Muscle layer of duodenum (tissue), 2 donors: ENCODE results near the gene ESYT2.

Experiments used
- H3K27ac ChIP-seq: one replicate; pipeline ENCODE4 v1.7.0; 2013; ENCODE audit warnings: mild to moderate bottlenecking, low read length
- H3K27me3 ChIP-seq: one replicate; pipeline ENCODE4 v1.7.0; 2013; ENCODE audit warnings: low read depth, mild to moderate bottlenecking, control low read depth, low read length
- H3K36me3 ChIP-seq, 2 donors: one replicate each; pipeline ENCODE4 v1.7.0; 2013; ENCODE audit warnings: low read length in 2 of 2, control low read depth in 1 of 2, mild to moderate bottlenecking in 1 of 2; ENCODE audit not compliant: insufficient read depth in 2 of 2, control insufficient read depth in 1 of 2
- H3K4me1 ChIP-seq, 2 donors: one replicate each; pipeline ENCODE4 v1.7.0; 2013; ENCODE audit warnings: low read length in 2 of 2, mild to moderate bottlenecking in 2 of 2, control low read depth in 1 of 2, moderate library complexity in 1 of 2; ENCODE audit not compliant: insufficient read depth in 2 of 2, control insufficient read depth in 1 of 2
- H3K4me3 ChIP-seq, 2 donors: one replicate each; pipeline ENCODE4 v1.7.0; 2013; ENCODE audit warnings: low read length in 2 of 2, low read depth in 1 of 2, mild to moderate bottlenecking in 1 of 2
- H3K9me3 ChIP-seq, 2 donors: one replicate each; pipeline ENCODE4 v1.7.0; 2013; ENCODE audit warnings: low read length in 2 of 2, control low read depth in 1 of 2, mild to moderate bottlenecking in 1 of 2; ENCODE audit not compliant: control insufficient read depth in 1 of 2
- donor health status: healthy.

Gene ESYT2

DNA sequence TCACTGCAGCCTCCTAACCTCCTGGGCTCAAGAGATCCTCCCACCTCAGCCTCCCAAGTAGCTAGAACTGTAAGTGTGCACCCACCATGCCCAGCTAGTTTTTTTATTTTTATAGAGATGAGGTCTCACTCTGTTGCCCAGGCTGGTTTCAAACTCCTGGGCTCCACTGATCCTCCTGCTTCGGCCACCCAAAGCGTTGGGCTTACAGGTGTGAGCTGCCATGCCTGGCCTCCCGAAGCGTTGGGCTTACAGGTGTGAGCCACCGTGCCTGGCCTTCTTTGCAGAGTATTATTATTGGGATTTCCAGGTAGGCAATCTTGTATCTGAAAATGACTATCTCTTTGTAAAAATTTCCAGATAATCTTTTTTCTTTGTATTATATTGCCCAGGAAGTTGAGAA lies 101.6 kb downstream of the ESYT2 start:
- Histone ChIP-seq H3K4me3 (no peak overlapping the region), H3K36me3 (peaks cover 11 to 28% of the 10 kb centered on the region in 2 donors), H3K27ac (no peak overlapping the region), H3K4me1 (no peaks in the 10 kb centered on the region), H3K9me3 (no peaks in the 10 kb centered on the region), H3K27me3 (no peaks in the 10 kb centered on the region)

GRCh38 chr7:158726277-158726807 lies 103.0 kb downstream of the ESYT2 start:
- Histone ChIP-seq H3K27me3 (no peaks in the 10 kb centered on the region), H3K27ac (no peak overlapping the region), H3K4me1 (no peaks in the 10 kb centered on the region), H3K4me3 (no peak overlapping the region), H3K36me3 (peaks cover 10 to 16% of the 10 kb centered on the region in 2 donors), H3K9me3 (no peaks in the 10 kb centered on the region)

DNA sequence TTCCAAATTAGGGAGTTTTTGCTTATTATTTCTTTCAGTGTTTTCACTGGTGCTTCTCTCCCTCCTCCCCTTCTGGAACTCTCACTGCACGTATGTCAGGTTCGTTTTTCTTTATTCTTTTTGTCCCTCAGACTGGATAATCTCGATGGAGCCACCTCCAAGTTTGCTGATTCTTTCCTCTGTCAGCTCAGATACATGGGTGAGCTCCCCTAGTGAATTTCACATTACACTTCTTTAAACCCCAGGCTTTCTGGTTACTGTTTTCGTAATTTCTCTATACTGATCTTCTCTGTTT lies 103.9 kb downstream of the ESYT2 start:
- Histone ChIP-seq H3K27ac (no peak overlapping the region), H3K27me3 (no peaks in the 10 kb centered on the region), H3K9me3 (no peaks in the 10 kb centered on the region), H3K36me3 (peaks cover 6 to 10% of the 10 kb centered on the region in 2 donors), H3K4me3 (no peak overlapping the region), H3K4me1 (no peaks in the 10 kb centered on the region)

DNA sequence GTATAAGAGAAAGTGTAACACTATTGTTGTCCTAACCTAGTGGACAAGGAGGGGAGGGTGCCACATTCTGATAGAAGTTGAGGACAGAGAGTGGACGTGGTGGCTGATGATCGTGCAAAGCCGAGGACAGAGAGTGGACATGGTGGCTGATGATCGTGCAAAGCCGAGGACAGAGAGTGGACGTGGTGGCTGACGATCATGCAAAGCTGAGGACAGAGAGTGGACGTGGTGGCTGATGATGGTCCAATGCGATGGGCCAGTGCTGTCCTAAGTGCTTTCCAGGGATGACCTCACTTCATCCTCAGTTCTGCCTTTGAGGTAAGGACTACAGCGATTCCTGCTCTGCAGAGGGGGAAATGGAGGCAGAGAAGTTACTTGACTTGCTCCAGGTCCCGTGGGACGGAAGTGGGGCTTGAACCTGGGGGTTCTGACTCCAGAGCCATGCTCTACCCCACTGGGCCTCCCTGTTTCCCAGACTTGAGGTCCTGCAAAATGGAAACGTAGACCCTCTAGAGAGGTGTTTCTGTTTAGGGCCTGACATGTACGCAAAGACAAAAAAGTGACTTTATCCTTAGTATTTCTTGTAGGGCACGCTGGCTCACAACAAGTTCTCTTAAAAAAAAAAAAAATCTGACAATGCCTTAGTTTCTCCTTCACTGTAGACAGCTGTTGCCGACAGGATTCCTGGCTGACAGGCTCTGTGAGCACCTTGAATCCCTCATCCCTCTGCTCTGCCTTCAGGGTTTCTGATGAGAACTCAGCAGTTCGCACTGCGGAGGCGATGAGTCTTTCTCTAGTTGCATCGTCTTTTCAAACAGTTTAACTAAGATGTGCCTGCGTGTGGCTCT lies 104.4 kb downstream of the ESYT2 start:
- Histone ChIP-seq H3K27ac (no peak overlapping the region), H3K9me3 (no peaks in the 10 kb centered on the region), H3K4me3 (no peak overlapping the region), H3K27me3 (no peaks in the 10 kb centered on the region), H3K4me1 (no peaks in the 10 kb centered on the region), H3K36me3 (peaks cover under 1 to 4% of the 10 kb centered on the region in 2 donors)

GRCh38 chr7:158723714-158724385 lies 105.5 kb downstream of the ESYT2 start:
- no peak overlapping the region for H3K27ac ChIP-seq
- no peak overlapping the region for H3K4me3 ChIP-seq
- H3K27me3 ChIP-seq: no peaks in the 10 kb centered on the region
- H3K4me1 ChIP-seq: no peaks in the 10 kb centered on the region
- H3K36me3 ChIP-seq: no peaks in the 10 kb centered on the region
- H3K9me3 ChIP-seq: no peaks in the 10 kb centered on the region

DNA sequence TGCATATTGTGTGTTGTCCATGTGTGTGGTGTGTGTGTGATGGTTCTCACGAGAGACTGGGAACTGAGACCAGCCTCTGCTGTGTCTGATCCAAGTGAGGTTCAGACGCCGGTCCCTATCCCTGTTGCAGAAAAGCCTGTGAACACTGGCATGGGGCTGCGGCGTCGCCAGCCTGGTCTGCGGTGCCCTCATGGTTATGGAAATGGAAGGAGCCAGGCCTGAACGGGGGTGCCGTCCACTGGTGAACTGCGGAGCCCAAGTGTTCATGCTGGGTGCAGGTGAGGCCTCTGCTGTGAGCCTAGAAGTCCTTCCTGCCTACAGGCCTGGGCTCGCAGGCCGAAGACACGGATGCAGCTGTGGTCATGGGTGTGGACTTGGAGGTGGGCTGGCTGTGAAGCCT lies 106.0 kb downstream of the ESYT2 start:
- Histone ChIP-seq H3K4me1 (no peaks in the 10 kb centered on the region), H3K4me3 (no peak overlapping the region), H3K27ac (no peak overlapping the region), H3K27me3 (no peaks in the 10 kb centered on the region), H3K36me3 (no peaks in the 10 kb centered on the region), H3K9me3 (no peaks in the 10 kb centered on the region)

DNA sequence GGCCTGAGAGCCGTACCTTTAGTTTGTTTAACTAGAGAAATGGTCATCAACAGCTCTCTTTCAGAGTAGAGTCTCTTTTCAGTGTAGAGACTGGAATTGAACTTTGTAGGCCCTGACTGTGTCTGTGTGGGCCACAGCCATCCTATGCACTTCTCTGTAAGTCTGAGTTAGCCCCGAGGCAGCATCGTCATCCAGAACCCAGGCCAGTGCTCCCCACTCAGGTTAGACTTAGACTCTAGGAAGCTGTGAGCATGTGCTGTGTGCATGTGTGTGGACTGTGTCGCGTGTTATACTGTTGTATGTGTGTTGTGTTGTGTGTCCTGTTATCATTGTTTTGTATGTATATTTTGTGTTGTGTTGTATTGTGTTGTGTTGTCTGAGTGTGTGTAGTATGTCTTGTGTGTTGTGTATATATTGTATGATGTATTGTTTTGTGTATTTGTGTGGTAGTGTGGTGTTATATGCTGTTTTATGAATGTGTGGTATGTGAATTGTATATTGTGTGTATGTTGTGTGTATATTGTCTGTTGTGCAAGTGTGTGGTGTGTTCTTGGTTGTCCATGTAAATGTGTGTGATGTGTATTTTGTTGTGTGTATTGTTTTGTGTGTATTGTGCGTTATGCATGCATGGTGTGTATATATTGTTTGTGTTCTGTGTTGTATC lies 106.6 kb downstream of the ESYT2 start:
- Histone ChIP-seq H3K9me3 (no peaks in the 10 kb centered on the region), H3K27me3 (no peaks in the 10 kb centered on the region), H3K4me1 (no peaks in the 10 kb centered on the region), H3K36me3 (no peaks in the 10 kb centered on the region), H3K27ac (no peak overlapping the region), H3K4me3 (no peak overlapping the region)

DNA sequence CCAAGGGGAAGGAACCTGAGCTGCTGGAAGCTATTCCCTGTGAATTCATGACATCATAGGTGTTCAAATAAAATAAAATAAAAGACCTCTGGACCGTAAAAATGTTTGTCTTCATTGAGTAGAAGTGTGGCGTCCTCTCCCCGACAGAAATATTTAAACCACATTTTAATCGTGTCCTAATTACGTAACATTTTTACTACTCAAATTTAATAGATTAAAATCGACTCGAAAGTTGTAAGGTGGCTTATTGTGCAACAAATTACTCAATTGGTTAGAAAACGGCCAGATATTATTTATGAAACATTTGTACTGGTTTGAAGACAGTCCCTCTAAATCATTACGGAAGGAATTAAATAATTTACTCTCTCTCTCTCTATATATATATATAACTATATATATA lies 109.2 kb downstream of the ESYT2 start:
- Histone ChIP-seq H3K36me3 (no peaks in the 10 kb centered on the region), H3K4me1 (no peaks in the 10 kb centered on the region), H3K4me3 (no peak overlapping the region), H3K27me3 (no peaks in the 10 kb centered on the region), H3K9me3 (no peaks in the 10 kb centered on the region), H3K27ac (no peak overlapping the region)

GRCh38 chr7:158716802-158717201 lies 112.5 kb downstream of the ESYT2 start:
- Histone ChIP-seq H3K4me3 (no peak overlapping the region), H3K4me1 (no peaks in the 10 kb centered on the region), H3K9me3 (no peaks in the 10 kb centered on the region), H3K36me3 (no peaks in the 10 kb centered on the region), H3K27me3 (no peaks in the 10 kb centered on the region), H3K27ac (no peak overlapping the region)

DNA sequence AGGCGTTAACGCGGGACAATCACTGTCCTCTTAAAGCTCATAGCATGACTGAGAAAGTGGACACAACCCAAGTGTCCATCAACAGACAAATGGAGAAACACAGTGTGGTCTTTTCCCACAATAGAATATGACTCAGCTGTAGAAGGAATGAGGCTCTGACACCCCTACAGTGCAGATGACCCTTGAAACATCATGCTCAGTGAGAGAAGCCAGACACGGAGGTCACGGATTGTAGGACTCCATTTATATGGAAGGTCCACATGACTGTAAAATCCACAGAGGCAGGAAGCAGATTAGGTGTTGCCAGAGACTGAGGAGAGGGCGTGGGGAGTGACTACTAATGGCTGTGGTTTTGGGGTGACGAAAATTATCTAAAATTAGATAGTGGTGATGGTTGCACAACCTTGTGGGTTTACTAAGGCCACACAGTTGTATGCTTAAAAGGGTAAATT lies 118.6 kb downstream of the ESYT2 start:
- H3K4me3 ChIP-seq: no peak overlapping the region
- no peaks in the 10 kb centered on the region for H3K9me3 ChIP-seq

GRCh38 chr7:158707610-158708009 lies 121.7 kb downstream of the ESYT2 start:
- H3K4me1 ChIP-seq: peaks cover 7 to 12% of the 10 kb centered on the region in 2 donors
- no peaks in the 10 kb centered on the region for H3K9me3 ChIP-seq
- no peaks in the 10 kb centered on the region for H3K27me3 ChIP-seq
- H3K36me3 ChIP-seq: no peaks in the 10 kb centered on the region
- no peak overlapping the region for H3K4me3 ChIP-seq
- H3K27ac ChIP-seq: no peak overlapping the region

More for the DNA sequence above, 118.6 kb downstream of the ESYT2 start:
- H3K4me1 ChIP-seq: peaks cover 0 to 3% of the 10 kb centered on the region in 2 donors
- H3K27ac ChIP-seq: no peak overlapping the region
- H3K27me3 ChIP-seq: no peaks in the 10 kb centered on the region
- no peaks in the 10 kb centered on the region for H3K36me3 ChIP-seq
